Parathyroid adenoma (tissue), 2 donors: ENCODE results near the gene S100A7A.
A peak's percentile ranks its signal among the peaks of the same experiment; 100 is the strongest.
"Not testable (repeated sequence)": the region's sequence is repeated elsewhere in the genome, so short reads cannot be mapped to it uniquely, and the experiment has no call there.

Source experiments
- H2AFZ ChIP-seq: fragments of 300-600 bp; sonication (generic); one replicate; pipeline ENCODE4 v1.7.0; 2017; ENCODE audit warnings: antibody characterized with exemption, mild to moderate bottlenecking
- H3K27ac ChIP-seq: fragments of 300-600 bp; sonication (generic); one replicate; pipeline ENCODE4 v1.7.0; 2017
- H3K27me3 ChIP-seq: fragments of 300-600 bp; sonication (generic); one replicate; pipeline ENCODE4 v1.7.0; 2017; ENCODE audit warnings: low read length; ENCODE audit not compliant: control insufficient read depth, insufficient read depth
- H3K36me3 ChIP-seq: fragments of 300-600 bp; sonication (generic); one replicate; pipeline ENCODE4 v1.7.0; 2017; ENCODE audit warnings: low read length; ENCODE audit not compliant: control insufficient read depth, insufficient read depth
- H3K4me1 ChIP-seq: fragments of 300-600 bp; sonication (generic); one replicate; pipeline ENCODE4 v1.7.0; 2017; ENCODE audit warnings: control low read depth
- H3K4me2 ChIP-seq: fragments of 300-600 bp; sonication (generic); one replicate; pipeline ENCODE4 v1.7.0; 2017; ENCODE audit warnings: low read length
- H3K4me3 ChIP-seq: fragments of 300-600 bp; sonication (generic); one replicate; pipeline ENCODE4 v1.7.0; 2017; ENCODE audit warnings: low read depth, low read length
- H3K79me2 ChIP-seq: fragments of 300-600 bp; sonication (generic); one replicate; pipeline ENCODE4 v1.7.0; 2017; ENCODE audit warnings: control low read depth
- H3K9ac ChIP-seq: fragments of 300-600 bp; sonication (generic); one replicate; pipeline ENCODE4 v1.7.0; 2017; ENCODE audit warnings: mild to moderate bottlenecking
- H3K9me3 ChIP-seq: fragments of 300-600 bp; sonication (generic); one replicate; pipeline ENCODE4 v1.7.0; 2017; ENCODE audit warnings: low read length; ENCODE audit not compliant: control insufficient read depth
- CTCF ChIP-seq: fragments of 300-600 bp; sonication (generic); IDR thresholded peaks from one replicate; pipeline ENCODE4 v1.7.0; 2017; ENCODE audit warnings: antibody characterized with exemption, mild to moderate bottlenecking
- donor health status: primary hyperparathyroidism.

S100A7A gene

GRCh38 chr1:153459655-153460054 is 43.3 kb downstream of the S100A7A start:
- H3K4me2 ChIP-seq = no peak overlapping the region
- H3K27ac ChIP-seq = no peak overlapping the region
- H3K36me3 ChIP-seq = no peaks in the 10 kb centered on the region
- no peak overlapping the region for H3K9ac ChIP-seq
- H3K27me3 ChIP-seq = no peaks in the 10 kb centered on the region
- no peak for TF ChIP-seq CTCF
- H3K79me2 ChIP-seq = no peaks in the 10 kb centered on the region
- no peaks in the 10 kb centered on the region for H3K9me3 ChIP-seq
- no peak overlapping the region for H2AFZ ChIP-seq
- no peak overlapping the region for H3K4me3 ChIP-seq
- no peaks in the 10 kb centered on the region for H3K4me1 ChIP-seq

- Histone ChIP-seq H3K4me3 (no peak within 1 kb of the TSS), H3K27ac (no peak within 1 kb of the TSS), H3K9ac (no peak within 1 kb of the TSS), H3K4me1 (no peaks in the 10 kb centered on the region), H3K36me3 (no peaks in the 10 kb centered on the region), H2AFZ (no peak within 1 kb of the TSS), H3K79me2 (no peaks in the 10 kb centered on the region), H3K4me2 (no peak within 1 kb of the TSS), H3K27me3 (no peaks in the 10 kb centered on the region), H3K9me3 (no peaks in the 10 kb centered on the region)
- TF ChIP-seq CTCF = no peak
These were observed 44.2 kb downstream of the S100A7A start, which contains the start of gene S100A7 for GRCh38 chr1:153460551-153460950. S100A7 (minus strand) TSS chr1:153460651; CDS start chr1:153459013, 1,638 bp downstream.

- H3K4me3 ChIP-seq, H3K4me2 ChIP-seq, H3K9me3 ChIP-seq, H3K27ac ChIP-seq, H3K27me3 ChIP-seq, H3K36me3 ChIP-seq, H3K4me1 ChIP-seq, H3K79me2 ChIP-seq, H3K9ac ChIP-seq, H2AFZ ChIP-seq: not testable (repeated sequence)
These were observed 46.4 kb downstream of the S100A7A start for GRCh38 chr1:153462741-153463140.

GRCh38 chr1:153465811-153466636 is 49.7 kb downstream of the S100A7A start:
- Histone ChIP-seq H3K4me3 (no peak overlapping the region), H3K79me2 (no peaks in the 10 kb centered on the region), H3K4me2 (no peak overlapping the region), H3K27me3 (no peaks in the 10 kb centered on the region), H3K36me3 (no peaks in the 10 kb centered on the region), H3K9ac (no peak overlapping the region), H3K27ac (no peak overlapping the region), H3K9me3 (no peaks in the 10 kb centered on the region), H3K4me1 (no peaks in the 10 kb centered on the region), H2AFZ (no peak overlapping the region)
- peak; percentile 31 for TF ChIP-seq CTCF

GRCh38 chr1:153466908-153467307 is 50.6 kb downstream of the S100A7A start:
- no peaks in the 10 kb centered on the region for H3K4me1 ChIP-seq
- no peaks in the 10 kb centered on the region for H3K36me3 ChIP-seq
- H3K9me3 ChIP-seq = no peaks in the 10 kb centered on the region
- H3K4me3 ChIP-seq = no peak overlapping the region
- H3K27ac ChIP-seq = no peak overlapping the region
- H3K27me3 ChIP-seq = no peaks in the 10 kb centered on the region
- no peak for TF ChIP-seq CTCF
- H3K4me2 ChIP-seq = no peak overlapping the region
- H3K9ac ChIP-seq = no peak overlapping the region
- no peak overlapping the region for H2AFZ ChIP-seq
- no peaks in the 10 kb centered on the region for H3K79me2 ChIP-seq
